Measurements from ENCODE around the gene HMX3. TPM values are rescaled to one million over a fixed set of nuclear protein-coding genes. Genes with fewer than 3 reads are reported as not detected.

The HMX3 gene
- total and polyA plus RNA-seq, 2 of the 13 experiments (the other 11 are each of a cell fraction or from before 2014, with no cell fraction given) = not detected

DNA sequence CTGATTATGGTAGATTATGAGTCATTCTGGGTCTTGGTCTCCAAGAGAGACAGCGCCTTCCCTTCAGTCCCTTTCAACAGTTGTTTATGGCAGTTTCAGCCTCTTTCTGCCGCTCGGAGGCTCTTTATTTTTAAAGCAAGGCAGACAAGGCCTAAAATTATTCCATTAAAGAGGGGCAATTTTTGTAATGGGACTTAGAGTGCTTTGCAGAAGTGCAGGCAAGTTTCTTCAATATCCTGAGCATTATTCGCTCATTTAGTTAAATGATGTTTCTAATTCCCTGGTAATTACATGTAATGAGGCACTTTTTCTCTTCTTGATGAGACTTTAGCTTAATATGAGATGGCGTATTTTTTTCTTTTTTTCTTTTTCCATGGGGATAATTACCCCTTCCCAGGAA lies 52.0 kb downstream of the HMX3 start:
- POLR2A ChIA-PET = no interaction called here
- Histone ChIP-seq H3K79me2 (ENCODE audit: insufficient read depth, low read length) (no peaks in the 10 kb centered on the region), H3K36me3 (replicated peaks in 1 of 2; ENCODE audit: control insufficient read depth in 1 of 2, insufficient read depth in 2 of 2, low read length in 2 of 2) (no peaks in the 10 kb centered on the region; a peak in 1 of 5 replicates), H3K9me3 (ENCODE audit: low read length) (peaks cover 18% of the 10 kb centered on the region), H3K27me3 (ENCODE audit: control insufficient read depth in 1 of 2, insufficient read depth in 2 of 2, low read length in 2 of 2) (no peaks in the 10 kb centered on the region; a peak in 1 of 5 replicates), H4K20me1 (ENCODE audit: insufficient read depth, low read length) (no peaks in the 10 kb centered on the region), H3K4me2 (ENCODE audit: low read depth, low read length) (no peak overlapping the region), H3K4me3 (replicated peaks in 1 of 3; ENCODE audit: insufficient read depth in 1 of 3, low read depth in 2 of 3, low read length in 3 of 3) (no peak overlapping the region), H3K4me1 (ENCODE audit: insufficient read depth, low read length) (no peaks in the 10 kb centered on the region), H2AFZ (ENCODE audit: low read length) (no peak overlapping the region), H3K27ac (ENCODE audit: extremely low read length, insufficient read depth, low read length) (no peak overlapping the region), H3K9ac (ENCODE audit: insufficient read depth, low read depth, low read length) (no peak overlapping the region)
- WGBS (ENCODE audit: low lambda C conversion rate) = 95% methylated on average over 5 of the region's 5 CpGs
- in situ Hi-C loops (cut with HindIII; ENCODE audit: extremely low pct_ligation_motif_present, low pct_unique_long_range_greater_than_20kb) (no loop called here), intact Hi-C loops (cut with micrococcal nuclease; ENCODE audit: unreplicated experiment) (no loop called here)
- DNase-seq (ENCODE audit: low spot score) (no peak), FAIRE-seq (no peak), ATAC-seq (no peak)
- CTCF ChIA-PET (ENCODE audit: low intra/inter-chr PET ratio, low total read pairs) = no interaction called here
- BruUV-seq (replicated peaks) = no TSS peak
- no peak for TF ChIP-seq SOX6 (IDR thresholded peaks at IDR 0.05)
- no peak for TF ChIP-seq SOX6 (CRISPR knock-in tag; IDR thresholded peaks at IDR 0.05)
- TF ChIP-seq, protein P1, sequence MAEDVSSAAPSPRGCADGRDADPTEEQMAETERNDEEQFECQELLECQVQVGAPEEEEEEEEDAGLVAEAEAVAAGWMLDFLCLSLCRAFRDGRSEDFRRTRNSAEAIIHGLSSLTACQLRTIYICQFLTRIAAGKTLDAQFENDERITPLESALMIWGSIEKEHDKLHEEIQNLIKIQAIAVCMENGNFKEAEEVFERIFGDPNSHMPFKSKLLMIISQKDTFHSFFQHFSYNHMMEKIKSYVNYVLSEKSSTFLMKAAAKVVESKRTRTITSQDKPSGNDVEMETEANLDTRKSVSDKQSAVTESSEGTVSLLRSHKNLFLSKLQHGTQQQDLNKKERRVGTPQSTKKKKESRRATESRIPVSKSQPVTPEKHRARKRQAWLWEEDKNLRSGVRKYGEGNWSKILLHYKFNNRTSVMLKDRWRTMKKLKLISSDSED (CRISPR knock-in tag; IDR thresholded peaks at IDR 0.05) = no peak
- no peak for TF ChIP-seq ZNF672 (CRISPR knock-in tag; IDR thresholded peaks at IDR 0.05)
- no peak for TF ChIP-seq ZNF292 (CRISPR knock-in tag; IDR thresholded peaks at IDR 0.05; ENCODE audit: borderline replicate concordance, low read depth)
- TF ChIP-seq NONO (IDR thresholded peaks at IDR 0.05) = no peak
- no peak for TF ChIP-seq NONO (CRISPR knock-in tag; conservative IDR thresholded peaks at IDR 0.05)
- TF ChIP-seq ZNF337 (CRISPR knock-in tag; IDR thresholded peaks at IDR 0.05; ENCODE audit: borderline replicate concordance, low read depth) = no peak
- TF ChIP-seq POLR2AphosphoS5 (IDR thresholded peaks at IDR 0.05; ENCODE audit: low read depth, low read length) = no peak
- TF ChIP-seq SNRNP70 (IDR thresholded peaks at IDR 0.05; ENCODE audit: low read depth, low read length) = no peak
- TF ChIP-seq SP5 (CRISPR knock-in tag; IDR thresholded peaks at IDR 0.05; ENCODE audit: borderline replicate concordance, low read depth) = no peak
- TF ChIP-seq SMARCC2 (IDR thresholded peaks at IDR 0.05) = no peak
- TF ChIP-seq, protein P2, sequence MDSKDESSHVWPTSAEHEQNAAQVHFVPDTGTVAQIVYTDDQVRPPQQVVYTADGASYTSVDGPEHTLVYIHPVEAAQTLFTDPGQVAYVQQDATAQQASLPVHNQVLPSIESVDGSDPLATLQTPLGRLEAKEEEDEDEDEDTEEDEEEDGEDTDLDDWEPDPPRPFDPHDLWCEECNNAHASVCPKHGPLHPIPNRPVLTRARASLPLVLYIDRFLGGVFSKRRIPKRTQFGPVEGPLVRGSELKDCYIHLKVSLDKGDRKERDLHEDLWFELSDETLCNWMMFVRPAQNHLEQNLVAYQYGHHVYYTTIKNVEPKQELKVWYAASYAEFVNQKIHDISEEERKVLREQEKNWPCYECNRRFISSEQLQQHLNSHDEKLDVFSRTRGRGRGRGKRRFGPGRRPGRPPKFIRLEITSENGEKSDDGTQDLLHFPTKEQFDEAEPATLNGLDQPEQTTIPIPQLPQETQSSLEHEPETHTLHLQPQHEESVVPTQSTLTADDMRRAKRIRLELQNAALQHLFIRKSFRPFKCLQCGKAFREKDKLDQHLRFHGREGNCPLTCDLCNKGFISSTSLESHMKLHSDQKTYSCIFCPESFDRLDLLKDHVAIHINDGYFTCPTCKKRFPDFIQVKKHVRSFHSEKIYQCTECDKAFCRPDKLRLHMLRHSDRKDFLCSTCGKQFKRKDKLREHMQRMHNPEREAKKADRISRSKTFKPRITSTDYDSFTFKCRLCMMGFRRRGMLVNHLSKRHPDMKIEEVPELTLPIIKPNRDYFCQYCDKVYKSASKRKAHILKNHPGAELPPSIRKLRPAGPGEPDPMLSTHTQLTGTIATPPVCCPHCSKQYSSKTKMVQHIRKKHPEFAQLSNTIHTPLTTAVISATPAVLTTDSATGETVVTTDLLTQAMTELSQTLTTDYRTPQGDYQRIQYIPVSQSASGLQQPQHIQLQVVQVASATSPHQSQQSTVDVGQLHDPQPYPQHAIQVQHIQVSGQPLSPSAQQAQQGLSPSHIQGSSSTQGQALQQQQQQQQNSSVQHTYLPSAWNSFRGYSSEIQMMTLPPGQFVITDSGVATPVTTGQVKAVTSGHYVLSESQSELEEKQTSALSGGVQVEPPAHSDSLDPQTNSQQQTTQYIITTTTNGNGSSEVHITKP (CRISPR knock-in tag; IDR thresholded peaks at IDR 0.05; ENCODE audit: low read depth) = no peak
- TF ChIP-seq TSC22D2 (CRISPR knock-in tag; IDR thresholded peaks at IDR 0.05; ENCODE audit: borderline replicate concordance) = no peak
- TF ChIP-seq ZBTB3 (CRISPR knock-in tag; IDR thresholded peaks at IDR 0.05; ENCODE audit: borderline replicate concordance, low read depth) = no peak
- no peak for TF ChIP-seq ZNF451 (CRISPR knock-in tag; IDR thresholded peaks at IDR 0.05)
- no peak for TF ChIP-seq ZMAT3 (CRISPR knock-in tag; conservative IDR thresholded peaks at IDR 0.05)
